HG02885 (cell line): ENCODE data around the gene LSM11.

Experiments used
- ATAC-seq: cut with Tn5 transposase; IDR thresholded peaks from one replicate; pipeline ENCODE4 v1.9.1; 2021; ENCODE audit warnings: mild to moderate bottlenecking; ENCODE audit not compliant: unreplicated experiment, poor library complexity

Gene LSM11

DNA sequence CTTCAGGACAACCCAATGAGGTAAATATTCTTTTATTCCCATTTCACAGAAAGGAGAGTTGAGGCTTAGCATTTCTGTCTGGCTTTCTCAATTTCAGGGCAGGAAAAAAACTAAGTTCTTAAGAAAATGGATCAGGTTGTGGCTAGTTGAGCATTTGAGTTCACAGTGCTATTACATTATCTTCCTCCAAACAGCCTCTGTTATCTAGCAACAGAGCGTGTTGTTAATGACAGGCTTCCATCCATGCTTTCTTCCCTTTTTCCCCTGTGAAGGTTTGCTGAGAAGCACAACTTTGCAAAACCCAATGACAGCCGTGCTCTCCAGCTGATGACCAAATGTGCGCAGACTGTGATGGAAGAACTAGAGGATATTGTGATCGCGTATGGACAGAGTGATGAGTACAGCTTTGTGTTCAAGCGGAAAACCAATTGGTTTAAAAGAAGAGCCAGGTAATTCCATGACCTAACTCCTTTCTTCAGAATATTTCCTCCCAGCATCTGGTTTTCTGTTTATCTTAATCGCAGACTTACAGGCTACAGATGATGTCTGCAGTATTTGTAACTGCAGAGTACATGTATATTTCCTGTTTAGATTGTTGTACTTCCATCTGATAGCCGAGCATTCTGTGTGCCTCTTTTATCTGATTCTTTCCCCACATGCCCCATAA lies 10.8 kb upstream of the LSM11 start:
- no peak for ATAC-seq

DNA sequence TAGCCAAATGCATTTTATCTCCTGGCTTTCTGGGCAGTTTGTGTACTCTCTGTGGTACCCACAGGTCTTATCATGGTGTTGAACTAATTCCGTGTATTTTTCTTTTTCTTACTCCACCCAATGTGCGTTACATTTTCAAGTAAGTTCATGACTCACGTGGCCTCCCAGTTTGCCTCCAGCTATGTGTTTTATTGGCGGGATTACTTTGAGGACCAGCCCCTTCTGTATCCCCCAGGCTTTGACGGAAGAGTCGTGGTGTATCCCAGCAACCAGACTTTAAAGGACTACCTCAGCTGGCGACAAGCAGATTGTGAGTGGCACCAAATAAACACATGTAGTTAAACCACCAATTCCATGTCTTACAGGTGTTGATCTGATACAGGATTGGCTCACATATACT lies 9.1 kb upstream of the LSM11 start:
- ATAC-seq, result no peak

DNA sequence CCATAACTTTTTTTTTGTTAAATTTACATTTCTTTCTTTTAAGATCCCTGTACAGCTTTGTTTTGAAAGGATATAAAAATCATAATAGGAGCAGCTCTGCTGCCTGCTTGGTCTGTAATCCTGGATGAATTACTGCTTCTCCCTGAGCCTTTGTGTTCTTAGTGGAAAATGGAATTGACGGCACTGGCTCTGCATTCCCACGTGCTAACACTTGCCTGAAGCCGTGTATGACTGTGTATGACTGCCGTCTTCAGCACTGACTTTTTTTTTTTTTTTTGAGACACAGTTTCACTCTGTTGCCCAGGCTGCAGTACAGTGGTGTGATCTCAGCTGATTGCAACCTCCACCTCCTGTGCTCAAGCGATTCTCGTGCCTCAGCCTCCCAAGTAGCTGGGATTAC lies 7.5 kb upstream of the LSM11 start:
- ATAC-seq, result no peak

DNA sequence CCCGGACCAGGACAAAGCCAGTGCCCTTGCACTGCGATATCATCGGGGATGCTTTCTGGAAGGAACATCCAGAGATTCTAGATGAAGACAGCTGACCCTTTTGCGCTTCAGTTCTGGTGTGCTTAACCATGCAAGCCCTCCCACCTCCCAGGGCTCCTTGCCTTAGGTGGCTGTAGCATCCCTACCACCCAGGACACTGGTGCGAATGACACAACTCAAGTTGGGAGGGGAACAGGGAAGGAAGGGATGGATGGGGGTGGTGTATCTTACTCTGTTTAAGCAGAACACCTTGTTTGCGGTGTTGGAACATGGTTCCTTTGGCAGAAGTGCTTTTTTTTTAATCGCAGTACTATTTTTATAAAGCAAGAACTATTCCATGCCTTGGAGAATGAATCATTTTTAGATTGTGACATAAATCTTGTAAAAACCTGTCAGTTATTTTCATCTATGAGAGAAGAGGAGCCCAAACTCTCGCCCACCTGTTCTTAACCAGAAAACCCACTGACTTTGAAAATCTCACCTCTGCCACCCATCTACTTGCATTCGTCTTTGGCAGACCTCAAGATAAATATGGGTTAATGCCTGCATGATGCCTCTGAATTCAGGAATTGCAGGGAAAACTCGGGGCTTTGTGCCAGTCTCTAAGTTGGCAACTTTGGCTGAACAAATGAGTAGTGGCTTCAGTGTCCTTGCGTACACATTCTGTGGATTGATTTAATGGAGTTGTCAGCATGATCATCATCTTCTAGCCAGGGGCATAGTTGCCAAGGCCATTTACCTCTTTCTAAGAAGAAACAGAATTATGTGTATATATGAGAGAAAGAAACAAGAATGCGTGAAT lies 3.9 kb upstream of the LSM11 start:
- ATAC-seq, result no peak

DNA sequence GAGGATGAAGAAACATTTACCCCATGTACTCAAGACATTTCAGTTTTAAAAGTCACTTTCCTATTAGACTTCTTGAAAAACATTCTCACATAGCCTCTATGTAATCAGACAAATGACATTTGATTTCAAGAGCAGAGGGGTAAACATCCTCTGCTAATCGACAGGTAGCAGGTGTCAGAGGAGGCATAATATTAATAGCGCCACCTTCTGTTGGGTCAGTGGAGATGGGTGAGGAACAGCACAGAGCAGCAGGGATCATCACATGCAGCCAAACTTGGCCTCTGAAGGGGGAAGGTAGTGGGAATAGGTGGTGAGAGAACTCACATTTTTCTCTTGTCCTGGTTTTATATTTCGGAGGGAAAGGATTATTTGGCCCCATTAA lies 3.3 kb upstream of the LSM11 start:
- ATAC-seq, result no peak

DNA sequence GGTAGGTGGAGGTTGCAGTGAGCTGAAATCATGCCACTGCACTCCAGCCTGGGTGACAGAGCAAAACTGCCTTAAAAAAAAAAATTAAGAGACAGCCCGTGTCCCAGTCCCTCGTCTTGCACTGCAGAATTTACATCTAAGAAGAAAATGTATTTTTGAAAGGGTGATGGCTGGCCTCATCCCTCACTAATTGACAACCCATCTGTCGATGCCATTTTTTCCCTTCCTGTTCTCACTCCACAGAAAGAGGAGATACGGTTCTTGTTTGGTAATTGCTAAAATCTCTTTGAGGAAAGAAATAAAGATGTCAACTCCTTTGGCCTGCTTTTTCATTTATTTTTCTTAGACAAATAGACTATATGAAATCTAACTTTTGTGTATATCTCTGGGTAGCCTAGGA lies 2.4 kb upstream of the LSM11 start:
- ATAC-seq, result no peak

DNA sequence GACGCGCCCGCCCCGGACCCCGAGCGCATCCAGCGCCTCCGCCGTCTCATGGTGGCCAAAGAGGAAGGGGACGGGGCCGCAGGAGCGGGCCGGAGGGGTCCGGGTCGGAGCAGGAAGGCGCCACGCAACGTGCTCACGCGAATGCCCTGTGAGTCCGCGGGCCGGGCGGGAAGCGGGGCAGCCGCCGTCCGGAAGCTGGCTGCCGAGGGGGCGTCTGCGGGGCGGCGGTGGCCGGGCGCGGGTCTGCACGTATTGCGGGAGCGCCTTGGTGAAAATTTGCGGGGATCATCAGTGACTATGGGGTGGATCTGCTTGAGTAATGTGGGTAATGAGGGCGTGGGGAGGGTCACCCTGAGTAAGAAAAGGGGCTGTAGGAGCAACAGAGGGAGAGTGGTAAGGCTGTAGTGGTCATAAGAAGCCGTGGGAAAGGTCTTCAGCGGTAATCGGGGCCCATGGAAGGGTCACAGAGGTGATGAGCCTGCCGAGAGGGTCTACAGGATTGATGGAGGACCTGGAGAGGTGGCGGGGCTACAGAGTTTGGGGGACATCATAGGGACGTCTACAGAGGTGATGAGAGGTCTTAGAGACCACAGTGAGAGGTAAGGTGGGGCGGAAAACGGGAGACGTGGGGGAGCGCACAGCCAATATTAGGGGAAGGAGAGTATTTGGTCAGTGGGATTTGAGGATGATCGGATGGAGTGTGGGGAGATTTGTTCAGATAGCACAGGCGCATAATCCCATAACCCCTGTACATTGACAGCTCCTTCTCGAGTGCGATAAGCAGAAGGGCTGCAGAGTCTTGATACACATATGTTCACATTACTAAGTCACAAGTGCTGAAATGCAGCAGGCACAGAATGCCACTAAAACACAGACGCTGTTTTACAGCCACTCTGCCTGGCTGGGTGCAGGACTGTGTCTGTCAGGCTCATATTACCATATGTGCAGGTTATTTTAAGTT lies 819 bp downstream of the LSM11 start:
- peak; percentile 30 for ATAC-seq

DNA sequence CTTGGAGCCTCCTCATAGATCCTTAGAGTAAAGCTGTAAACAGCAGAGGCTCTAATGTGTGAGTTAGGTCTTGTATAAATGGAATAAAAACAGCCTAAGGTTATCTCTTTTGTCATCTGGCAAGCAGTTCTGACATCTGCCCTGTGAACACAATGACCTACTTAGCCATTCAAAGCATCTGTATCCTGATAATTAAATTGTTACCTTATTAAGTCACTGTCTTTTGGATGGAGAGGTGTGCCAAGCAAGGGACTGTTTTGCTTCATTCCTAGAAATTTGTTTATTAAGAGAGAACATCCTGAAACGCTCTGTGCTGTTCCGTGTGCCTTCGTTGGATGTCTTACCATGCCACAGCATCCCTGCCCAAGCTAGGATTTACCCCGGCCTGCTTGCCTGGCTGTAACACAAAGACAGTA lies 1.5 kb downstream of the LSM11 start:
- no peak for ATAC-seq

DNA sequence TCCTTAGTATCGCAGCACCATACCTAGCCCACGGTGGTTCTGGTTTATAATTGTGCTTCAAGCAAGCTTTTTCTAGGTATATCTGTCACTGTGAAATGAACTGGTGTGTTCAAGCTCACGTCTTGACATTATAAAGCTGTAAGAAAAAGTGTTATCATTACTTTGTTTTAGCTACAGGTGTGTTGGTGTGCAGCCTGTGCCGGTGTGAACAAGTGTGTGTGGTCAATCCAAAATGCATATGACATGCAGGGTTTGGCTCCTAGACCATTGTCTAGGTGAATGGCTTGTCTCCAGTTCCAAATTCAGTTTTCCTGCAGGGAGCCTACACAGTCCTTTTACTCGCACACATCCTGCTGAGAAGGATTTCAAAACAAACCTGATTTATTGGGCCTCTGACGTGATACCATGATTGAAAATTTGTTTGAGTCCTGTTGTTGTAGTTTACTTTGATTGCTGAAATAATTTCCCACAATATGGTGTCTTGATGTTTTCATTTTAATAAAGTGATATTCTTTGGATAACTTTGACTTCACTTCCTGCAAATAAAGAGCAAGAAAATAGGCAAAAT lies 3.7 kb downstream of the LSM11 start:
- no peak for ATAC-seq

DNA sequence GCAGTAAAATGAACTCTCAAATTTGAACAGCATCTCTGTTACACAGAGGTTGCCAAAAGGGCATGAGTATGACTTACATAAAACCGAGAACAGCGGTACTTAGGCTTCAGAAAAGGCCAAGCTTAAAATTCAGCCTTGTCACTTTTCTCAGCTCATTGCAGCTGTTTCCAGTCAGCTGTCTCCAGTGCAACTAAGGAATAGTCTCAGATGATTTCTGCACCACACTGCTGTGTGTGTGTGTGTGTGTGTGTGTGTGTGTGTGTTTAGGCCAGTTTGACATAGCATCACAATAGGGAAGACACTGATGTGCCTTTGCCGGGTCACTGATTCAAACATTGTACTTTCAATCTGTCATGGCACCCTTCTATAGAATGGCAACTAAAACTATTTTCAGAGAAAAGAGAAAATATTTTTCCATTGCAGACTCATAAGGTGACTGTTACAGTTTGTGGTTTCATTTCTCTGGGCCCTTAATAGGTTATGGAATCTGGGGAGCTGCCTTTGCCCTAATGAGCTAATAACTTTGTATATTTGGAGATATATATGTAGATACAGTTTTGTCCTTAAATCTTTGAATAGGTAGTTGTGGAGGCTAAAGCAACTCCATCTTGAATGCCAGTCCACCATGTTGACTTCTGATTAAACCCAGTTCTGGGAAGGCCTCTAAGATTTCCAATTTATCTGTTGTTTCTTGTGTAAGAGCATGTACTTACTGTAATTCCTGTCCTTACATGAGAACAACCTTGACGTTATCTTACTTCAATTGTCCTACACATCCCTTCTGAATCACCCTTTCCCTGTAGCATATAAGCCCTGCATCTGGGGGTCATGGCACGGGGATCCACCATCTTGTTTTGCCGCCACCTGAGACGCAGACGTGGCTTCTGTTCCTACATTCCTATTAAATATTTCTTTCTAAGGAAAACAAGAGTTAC lies 4.5 kb downstream of the LSM11 start:
- no peak for ATAC-seq

DNA sequence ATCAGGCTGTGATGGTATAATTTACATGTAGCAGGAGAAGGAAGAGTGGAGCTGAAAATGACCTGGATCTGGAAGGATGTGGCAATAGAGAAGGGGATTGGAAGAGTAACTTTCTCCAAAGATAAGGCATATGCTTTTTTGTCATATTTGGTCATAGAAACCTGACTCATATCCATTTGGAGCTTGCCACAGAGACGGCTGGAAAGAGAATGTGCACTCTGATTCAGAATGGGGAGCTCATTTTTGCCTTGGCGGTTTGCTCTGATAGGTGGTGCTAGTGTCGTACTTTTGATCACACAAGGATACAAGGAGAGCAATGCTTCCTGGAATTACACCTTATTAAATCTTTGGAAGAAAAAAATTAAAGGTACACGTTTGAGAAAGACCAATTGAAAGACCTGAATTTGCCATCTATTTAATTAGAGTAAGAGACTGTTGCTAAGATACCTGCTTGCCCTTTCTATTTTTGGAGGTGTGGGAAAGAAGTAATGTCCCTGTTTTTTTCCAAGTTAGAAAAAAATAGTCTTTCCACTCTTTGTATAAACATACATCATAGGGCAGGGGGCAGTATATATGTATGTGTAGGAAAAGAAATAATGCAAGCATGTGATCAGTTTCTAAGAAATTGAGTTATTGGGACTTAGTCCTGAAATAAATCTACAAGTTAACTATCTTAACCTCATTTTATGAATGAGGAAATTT lies 5.4 kb downstream of the LSM11 start:
- ATAC-seq, result no peak

DNA sequence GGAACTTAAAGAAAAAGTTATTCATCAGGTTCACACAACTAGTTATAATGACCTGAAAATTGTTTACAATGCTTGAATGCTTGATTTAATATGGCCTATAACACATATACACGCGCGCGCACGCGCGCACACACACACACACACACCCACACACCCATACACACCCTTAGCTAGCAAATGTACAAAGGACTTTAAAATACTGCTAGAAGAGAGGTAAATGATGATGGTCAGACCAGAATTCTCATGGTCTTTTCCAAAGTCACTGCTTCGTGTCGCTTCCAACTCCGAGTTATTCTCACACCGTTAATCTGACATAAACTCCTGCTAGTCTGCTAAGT lies 5.9 kb downstream of the LSM11 start:
- ATAC-seq, result no peak

DNA sequence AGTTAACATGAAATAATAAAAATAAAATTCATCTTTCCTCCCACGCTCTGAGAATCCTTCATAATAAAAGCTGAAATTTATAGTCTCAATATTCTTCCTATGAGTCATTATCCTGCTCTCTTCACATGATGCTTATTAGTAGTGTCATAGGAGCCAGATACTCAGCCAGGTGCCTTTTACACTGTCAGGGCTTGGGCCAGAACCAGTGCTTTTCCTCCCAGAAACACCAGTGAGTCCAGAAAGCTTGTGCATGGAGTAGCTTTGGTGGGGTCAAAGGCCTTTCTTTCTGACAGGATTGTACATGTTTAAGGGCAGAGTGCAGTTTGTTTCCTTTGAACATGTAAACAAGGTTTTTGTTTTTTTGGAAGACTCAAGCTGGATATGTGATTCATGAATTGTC lies 6.8 kb downstream of the LSM11 start:
- ATAC-seq, result no peak

DNA sequence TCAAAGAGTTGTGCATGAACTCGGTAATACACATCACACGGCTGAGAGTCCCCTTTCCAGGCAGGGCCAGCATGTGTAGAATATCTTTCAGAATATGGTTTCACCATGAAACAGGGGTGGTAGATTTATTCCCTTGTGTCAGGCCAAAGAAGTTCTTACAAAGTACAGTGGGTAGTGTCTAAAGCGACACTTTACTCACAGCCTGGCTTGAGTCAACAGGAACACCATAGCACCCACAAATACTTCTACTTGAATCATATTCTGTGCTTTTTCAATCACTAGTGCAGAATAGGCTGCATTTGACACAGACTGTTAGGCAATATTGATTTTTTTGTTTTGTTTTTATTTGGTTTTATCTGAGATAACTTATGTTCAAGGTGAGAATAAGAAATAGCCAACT lies 12.6 kb downstream of the LSM11 start:
- no peak for ATAC-seq

DNA sequence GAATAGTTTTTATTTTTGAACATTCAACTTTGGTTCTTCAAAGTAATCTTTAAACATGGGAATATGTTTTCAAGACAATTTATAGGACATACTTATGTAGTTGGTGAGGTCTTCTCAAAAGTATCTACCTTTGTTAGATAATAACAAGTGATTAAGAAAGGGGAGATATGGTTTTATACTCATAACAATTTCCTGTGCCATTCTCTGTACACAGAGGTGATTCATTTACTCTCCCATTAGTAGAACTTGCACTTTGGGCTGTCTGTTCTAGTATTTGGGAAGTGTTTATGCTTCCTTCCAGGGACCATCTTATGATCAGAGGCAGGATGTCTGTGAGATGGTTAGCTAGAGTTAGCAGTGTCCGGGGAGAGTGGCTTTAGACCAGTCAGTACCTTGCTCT lies 15.2 kb downstream of the LSM11 start:
- no peak for ATAC-seq

DNA sequence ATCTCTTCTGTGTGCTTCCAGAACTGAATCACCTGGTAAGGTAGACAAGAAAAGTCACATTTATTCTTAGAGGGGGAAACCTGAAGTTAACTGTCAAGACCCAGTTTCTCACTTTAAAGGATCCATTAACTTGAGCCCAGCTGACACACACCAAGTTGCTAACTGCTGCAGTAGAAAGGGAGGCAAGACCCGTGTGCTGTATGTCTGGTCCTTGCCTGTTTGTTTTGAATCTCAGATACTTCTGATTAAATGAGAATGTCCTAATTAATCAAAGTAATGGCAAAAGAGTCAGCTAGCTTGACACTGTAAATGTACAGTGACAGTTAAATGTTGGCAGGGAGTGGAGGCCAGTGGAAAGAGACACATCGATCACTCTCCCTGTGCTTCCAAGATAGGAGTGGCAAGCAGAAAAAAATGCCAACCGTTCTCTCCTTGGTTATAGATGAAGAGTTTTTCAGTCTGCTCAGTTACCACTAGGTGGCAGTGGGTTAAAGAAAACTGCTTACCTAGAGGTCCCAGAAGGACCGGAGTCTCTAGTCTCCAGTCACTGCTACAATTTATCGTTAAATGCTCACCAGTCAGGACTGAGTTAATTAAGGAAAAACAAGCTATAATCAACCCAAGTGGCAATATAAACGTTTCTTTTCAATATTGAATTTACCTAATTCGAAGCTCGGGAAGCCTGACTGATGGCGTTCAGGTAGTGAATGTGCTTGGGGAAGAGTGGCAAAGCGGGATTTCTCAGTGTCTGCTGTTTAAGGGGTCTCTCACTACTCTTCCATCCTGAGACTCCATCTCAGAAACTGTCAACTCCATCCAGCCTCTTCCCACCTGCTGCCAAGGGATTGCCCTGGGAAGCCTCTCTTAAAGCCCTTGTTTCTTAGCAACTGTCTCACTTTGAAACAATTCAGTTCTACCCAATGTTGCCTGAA lies 18.4 kb downstream of the LSM11 start:
- peak; percentile 78 for ATAC-seq

DNA sequence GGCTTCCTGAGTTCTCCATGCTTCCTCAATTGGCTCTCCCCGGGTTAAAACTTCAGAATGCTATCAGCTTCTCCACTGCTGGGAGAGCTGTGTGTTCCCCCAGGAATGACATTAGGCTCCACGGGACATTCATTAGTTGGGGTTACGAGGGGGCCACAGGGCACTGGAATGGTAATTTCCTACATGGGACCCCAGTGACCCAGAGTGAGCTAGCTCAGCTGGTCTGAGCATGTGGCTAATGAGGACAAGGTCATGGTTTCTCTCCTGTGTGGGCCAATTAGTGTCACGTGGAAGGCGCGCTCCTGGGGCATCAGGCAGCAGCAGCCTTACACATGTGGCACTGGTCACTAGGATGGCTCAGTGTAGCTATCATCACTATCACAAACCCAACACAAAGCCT lies 21.0 kb downstream of the LSM11 start:
- ATAC-seq, result no peak

DNA sequence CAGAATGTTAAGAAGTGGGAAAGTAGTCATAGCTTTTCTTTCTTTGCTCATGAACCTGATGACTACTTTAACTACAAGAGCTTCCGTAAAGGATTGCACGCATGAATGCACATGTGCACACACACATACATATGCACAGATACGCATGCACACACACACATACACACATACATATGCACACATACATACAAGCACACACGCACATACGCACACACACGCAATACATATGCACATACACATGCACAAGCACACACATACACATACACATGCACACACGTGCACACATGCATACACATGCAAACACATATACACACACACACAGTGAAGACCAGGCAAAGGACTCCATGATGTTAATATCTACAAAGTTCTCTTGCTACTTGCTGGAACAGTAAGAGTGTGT lies 22.9 kb downstream of the LSM11 start:
- no peak for ATAC-seq
